ENCODE results near the gene ADAM10. TPM values are rescaled to one million over a fixed set of nuclear protein-coding genes. Genes with fewer than 3 reads are reported as not detected.

The ADAM10 gene
- total RNA-seq, 1 experiment from 2014 or later: 170 TPM

GRCh38 chr15:58539548-58539947, 210.0 kb downstream of the ADAM10 start:
- Histone ChIP-seq H3K4me3 (ENCODE audit: low read depth, low read length) (no peak overlapping the region), H3K4me1 (peaks cover 19% of the 10 kb centered on the region), H3K27me3 (replicated peaks; ENCODE audit: control insufficient read depth, insufficient read depth, low read length) (no peaks in the 10 kb centered on the region), H3K36me3 (ENCODE audit: control insufficient read depth, insufficient read depth, low read length) (no peaks in the 10 kb centered on the region; the same call in 1 of the 2 replicates), H3K9me3 (no peaks in the 10 kb centered on the region)
- Mint-ChIP-seq H3K27me3 (ENCODE audit: insufficient read depth, unreplicated experiment) (no peaks in the 10 kb centered on the region), H3K4me3 (ENCODE audit: unreplicated experiment) (no peak overlapping the region), H3K4me1 (ENCODE audit: low read depth, unreplicated experiment) (peaks cover 42% of the 10 kb centered on the region), H3K27ac (ENCODE audit: unreplicated experiment) (peak overlapping the region; percentile 17), H3K36me3 (ENCODE audit: insufficient read depth, unreplicated experiment) (no peaks in the 10 kb centered on the region), H3K9me3 (ENCODE audit: unreplicated experiment) (no peaks in the 10 kb centered on the region)
- DNase-seq: no peak
- ChIA-PET CTCF (no interaction called here), POLR2A (no interaction called here)
- intact Hi-C loops (cut with micrococcal nuclease; ENCODE audit: unreplicated experiment): no loop called here
- no peak for TF ChIP-seq CTCF (IDR thresholded peaks at IDR 0.05; ENCODE audit: insufficient read depth in 1 of 2, low read depth in 1 of 2, low read length in 1 of 2, severe bottlenecking in 1 of 2, unreplicated experiment in 1 of 2)
- no TSS peak for BruUV-seq (replicated peaks)

GRCh38 chr15:58538901-58539300, 210.6 kb downstream of the ADAM10 start:
- H3K27me3 Mint-ChIP-seq (ENCODE audit: insufficient read depth, unreplicated experiment): no peaks in the 10 kb centered on the region
- Histone ChIP-seq H3K36me3 (ENCODE audit: control insufficient read depth, insufficient read depth, low read length) (no peaks in the 10 kb centered on the region; the same call in 1 of the 2 replicates), H3K4me1 (peaks cover 25% of the 10 kb centered on the region), H3K27me3 (replicated peaks; ENCODE audit: control insufficient read depth, insufficient read depth, low read length) (no peaks in the 10 kb centered on the region), H3K9me3 (no peaks in the 10 kb centered on the region), H3K4me3 (ENCODE audit: low read depth, low read length) (no peak overlapping the region)
- no peaks in the 10 kb centered on the region for H3K36me3 Mint-ChIP-seq (ENCODE audit: insufficient read depth, unreplicated experiment)
- no peak for DNase-seq
- no peak overlapping the region for H3K4me3 Mint-ChIP-seq (ENCODE audit: unreplicated experiment)
- ChIA-PET CTCF (no interaction called here), POLR2A (no interaction called here)
- BruUV-seq (replicated peaks): no TSS peak
- no peak for TF ChIP-seq CTCF (IDR thresholded peaks at IDR 0.05; ENCODE audit: insufficient read depth in 1 of 2, low read depth in 1 of 2, low read length in 1 of 2, severe bottlenecking in 1 of 2, unreplicated experiment in 1 of 2)
- H3K4me1 Mint-ChIP-seq (ENCODE audit: low read depth, unreplicated experiment): peaks cover 47% of the 10 kb centered on the region
- intact Hi-C loops (cut with micrococcal nuclease; ENCODE audit: unreplicated experiment): no loop called here
- H3K9me3 Mint-ChIP-seq (ENCODE audit: unreplicated experiment): no peaks in the 10 kb centered on the region
- H3K27ac Mint-ChIP-seq (ENCODE audit: unreplicated experiment): peak overlapping the region; percentile 17

Other genes starting within 250 kb of the ADAM10 start
- gene MINDY2, start 21.6 kb upstream of the ADAM10 start, total RNA-seq (2022): 24.0 and 25.5 TPM in 2 replicates
- gene SLTM, start 184.0 kb upstream of the ADAM10 start, total RNA-seq (2022): 79.5 and 94.0 TPM in 2 replicates
- gene RNF111, start 238.0 kb upstream of the ADAM10 start, total RNA-seq (2022): 26.1 and 30.5 TPM in 2 replicates